ENCODE data around the gene SPA17.

The SPA17 gene

GRCh38 chr11:124746621-124747243 is 73.0 kb downstream of the SPA17 start:
- Histone ChIP-seq H3K36me3 (ENCODE audit: insufficient read depth, low read length) (no peaks in the 10 kb centered on the region), H3K27me3 (ENCODE audit: insufficient read depth, low read length, poor library complexity) (peaks cover 34% of the 10 kb centered on the region), H3K9me3 (ENCODE audit: insufficient read depth, low read length, severe bottlenecking) (no peaks in the 10 kb centered on the region), H4K20me1 (ENCODE audit: insufficient read depth, low read length) (peaks cover 11% of the 10 kb centered on the region), H3K9ac (ENCODE audit: low read depth, low read length) (no peak overlapping the region), H3K4me1 (ENCODE audit: insufficient read depth, low read length) (no peaks in the 10 kb centered on the region), H2AFZ (ENCODE audit: low read depth, low read length) (no peak overlapping the region), H3K4me3 (ENCODE audit: low read depth in 1 of 2, low read length in 2 of 2) (no peak overlapping the region), H3K79me2 (ENCODE audit: insufficient read depth, low read length) (no peaks in the 10 kb centered on the region), H3K27ac (ENCODE audit: low read length) (no peak overlapping the region), H3K4me2 (ENCODE audit: insufficient read depth, low read length) (no peak overlapping the region)
- TF ChIP-seq CTCF (IDR thresholded peaks at IDR 0.05; ENCODE audit: borderline replicate concordance, extremely low read depth, low read length, poor library complexity, severe bottlenecking) = no peak
- TF ChIP-seq EZH2 (IDR thresholded peaks at IDR 0.05; ENCODE audit: borderline replicate concordance, low read depth, low read length, severe bottlenecking) = no peak
- ATAC-seq (ENCODE audit: insufficient read depth, low read depth) (no peak), DNase-seq (no peak)
